Thyroid gland (tissue), 4 donors: ENCODE measurements around the gene NTPCR.
"Not testable (repeated sequence)": the region's sequence is repeated elsewhere in the genome, so short reads cannot be mapped to it uniquely, and the experiment has no call there.

Experiments used
- POLR2A ChIP-seq, 2 donors: fragments of 450-650 bp; IDR thresholded peaks; one replicate each; pipeline ENCODE4 v1.6.1; 2017; ENCODE audit warnings: antibody characterized with exemption in 2 of 2, mild to moderate bottlenecking in 2 of 2, moderate library complexity in 1 of 2
- TF ChIP-seq, protein P1 (sequence below), 6 experiments: fragments of 200-600 bp in 3 of 6; fragments of 450-650 bp in 3 of 6; sonication (generic) in 3 of 6; IDR thresholded peaks; one replicate each; pipeline ENCODE4 v1.5.1; 2016 to 2019; ENCODE audit warnings: antibody characterized with exemption in 6 of 6, mild to moderate bottlenecking in 2 of 6, inconsistent platforms in 1 of 6, moderate library complexity in 1 of 6

DNA sequence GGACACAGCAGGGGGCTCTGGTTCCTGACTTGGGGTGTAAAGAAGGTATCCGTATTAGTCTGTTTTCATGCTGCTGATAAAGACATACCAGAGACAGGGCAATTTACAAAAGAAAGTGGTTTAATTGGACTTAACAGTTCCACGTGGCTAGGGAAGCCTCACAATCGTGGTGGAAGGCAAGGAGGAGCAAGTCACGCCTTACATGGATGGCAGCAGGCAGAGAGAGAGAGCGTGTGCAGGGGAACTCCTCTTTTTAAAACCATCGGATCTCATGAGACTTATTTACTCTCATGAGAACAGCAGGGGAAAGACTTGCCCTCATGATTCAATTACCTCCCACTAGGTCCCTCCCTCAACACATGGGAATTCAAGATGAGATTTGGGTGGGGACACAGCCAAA is 23.2 kb upstream of the NTPCR start:
- TF ChIP-seq, protein P1, sequence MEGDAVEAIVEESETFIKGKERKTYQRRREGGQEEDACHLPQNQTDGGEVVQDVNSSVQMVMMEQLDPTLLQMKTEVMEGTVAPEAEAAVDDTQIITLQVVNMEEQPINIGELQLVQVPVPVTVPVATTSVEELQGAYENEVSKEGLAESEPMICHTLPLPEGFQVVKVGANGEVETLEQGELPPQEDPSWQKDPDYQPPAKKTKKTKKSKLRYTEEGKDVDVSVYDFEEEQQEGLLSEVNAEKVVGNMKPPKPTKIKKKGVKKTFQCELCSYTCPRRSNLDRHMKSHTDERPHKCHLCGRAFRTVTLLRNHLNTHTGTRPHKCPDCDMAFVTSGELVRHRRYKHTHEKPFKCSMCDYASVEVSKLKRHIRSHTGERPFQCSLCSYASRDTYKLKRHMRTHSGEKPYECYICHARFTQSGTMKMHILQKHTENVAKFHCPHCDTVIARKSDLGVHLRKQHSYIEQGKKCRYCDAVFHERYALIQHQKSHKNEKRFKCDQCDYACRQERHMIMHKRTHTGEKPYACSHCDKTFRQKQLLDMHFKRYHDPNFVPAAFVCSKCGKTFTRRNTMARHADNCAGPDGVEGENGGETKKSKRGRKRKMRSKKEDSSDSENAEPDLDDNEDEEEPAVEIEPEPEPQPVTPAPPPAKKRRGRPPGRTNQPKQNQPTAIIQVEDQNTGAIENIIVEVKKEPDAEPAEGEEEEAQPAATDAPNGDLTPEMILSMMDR (IDR thresholded peaks at IDR 0.05), result not testable (repeated sequence)
- not testable (repeated sequence) for TF ChIP-seq POLR2A (IDR thresholded peaks at IDR 0.05)
